GM19023 (cell line): ENCODE results near the gene CHRNB4.

ENCODE experiments used
- ATAC-seq: cut with Tn5 transposase; IDR thresholded peaks from one replicate; pipeline ENCODE4 v1.9.1; 2021; ENCODE audit warnings: mild to moderate bottlenecking, moderate library complexity; ENCODE audit not compliant: unreplicated experiment

Gene CHRNB4

GRCh38 chr15:78668987-78669386 lies 28.0 kb upstream of the CHRNB4 start:
- no peak for ATAC-seq

GRCh38 chr15:78667578-78668236 lies 26.7 kb upstream of the CHRNB4 start:
- ATAC-seq = no peak

- ATAC-seq = no peak
Measured at GRCh38 chr15:78666010-78666409, 25.0 kb upstream of the CHRNB4 start.

GRCh38 chr15:78663703-78664102 lies 22.7 kb upstream of the CHRNB4 start:
- no peak for ATAC-seq

- no peak for ATAC-seq
Measured at GRCh38 chr15:78662028-78662427, 21.0 kb upstream of the CHRNB4 start.

GRCh38 chr15:78661001-78661400 lies 20.0 kb upstream of the CHRNB4 start:
- no peak for ATAC-seq

GRCh38 chr15:78660584-78660983 lies 19.6 kb upstream of the CHRNB4 start:
- ATAC-seq = no peak

GRCh38 chr15:78658823-78659222 lies 17.8 kb upstream of the CHRNB4 start:
- ATAC-seq = no peak

- ATAC-seq = no peak
Measured at GRCh38 chr15:78654272-78654671, 13.3 kb upstream of the CHRNB4 start.

- no peak for ATAC-seq
Measured at GRCh38 chr15:78651930-78652615, 11.1 kb upstream of the CHRNB4 start.

GRCh38 chr15:78651007-78651406 lies 10.0 kb upstream of the CHRNB4 start:
- no peak for ATAC-seq

GRCh38 chr15:78650022-78650421 lies 9.0 kb upstream of the CHRNB4 start:
- ATAC-seq = no peak

GRCh38 chr15:78645009-78645408 lies 4.0 kb upstream of the CHRNB4 start:
- no peak for ATAC-seq

GRCh38 chr15:78642331-78642730 lies 1.3 kb upstream of the CHRNB4 start:
- ATAC-seq = no peak

- no peak for ATAC-seq
Measured at GRCh38 chr15:78641749-78642275, 802 bp upstream of the CHRNB4 start.

GRCh38 chr15:78640527-78641101 lies 396 bp downstream of the CHRNB4 start:
- no peak for ATAC-seq

GRCh38 chr15:78638658-78639314 lies 2.2 kb downstream of the CHRNB4 start:
- ATAC-seq = no peak

- ATAC-seq = no peak
Measured at GRCh38 chr15:78637776-78638435, 3.1 kb downstream of the CHRNB4 start.

- no peak for ATAC-seq
Measured at GRCh38 chr15:78636378-78636859, 4.6 kb downstream of the CHRNB4 start.

GRCh38 chr15:78635346-78635745 lies 5.7 kb downstream of the CHRNB4 start:
- no peak for ATAC-seq
